Measurements from ENCODE around the gene C4orf51.

The C4orf51 gene

DNA sequence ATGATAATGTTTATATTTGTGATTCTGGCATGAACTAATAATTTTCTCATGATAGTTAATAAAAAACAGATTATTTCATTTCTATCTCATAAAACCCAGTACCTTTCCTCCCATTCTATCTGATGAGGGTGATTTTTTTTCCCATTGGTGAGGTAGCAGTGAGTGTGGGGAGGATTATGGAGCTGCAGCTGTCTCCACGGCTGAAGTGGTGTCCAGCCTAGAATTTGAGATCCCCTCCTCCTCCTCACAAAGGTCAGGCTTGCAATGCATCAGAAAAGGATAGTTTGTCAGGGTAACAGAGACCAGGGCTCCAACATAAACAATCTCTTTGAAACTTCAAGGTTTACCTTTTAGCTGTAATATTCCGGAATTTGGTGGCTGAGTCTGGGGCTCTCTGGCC is 60.9 kb downstream of the C4orf51 start:
- DNase-seq (ENCODE audit: insufficient read length, low spot score) (no peak), FAIRE-seq (no peak)

DNA sequence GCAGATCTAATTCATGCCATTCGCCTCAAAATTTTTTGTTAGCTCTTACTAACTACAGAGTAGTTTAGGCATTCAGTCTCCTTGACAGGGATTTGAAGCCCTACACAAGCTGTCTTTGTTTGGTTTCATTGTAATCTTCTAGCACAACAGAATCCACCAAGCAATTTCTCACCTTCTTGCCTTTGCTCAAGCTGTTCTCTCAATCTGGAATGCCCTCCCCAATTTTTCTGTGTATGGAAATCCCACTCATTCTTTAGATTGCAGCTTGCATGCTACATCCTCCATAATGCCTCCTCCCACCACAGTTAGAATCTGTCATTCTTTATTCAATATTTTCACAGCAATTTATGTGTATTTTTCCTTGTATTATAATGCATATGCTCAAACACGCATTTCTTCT is 63.7 kb downstream of the C4orf51 start:
- no peak for FAIRE-seq
- DNase-seq (ENCODE audit: insufficient read length, low spot score) = no peak

DNA sequence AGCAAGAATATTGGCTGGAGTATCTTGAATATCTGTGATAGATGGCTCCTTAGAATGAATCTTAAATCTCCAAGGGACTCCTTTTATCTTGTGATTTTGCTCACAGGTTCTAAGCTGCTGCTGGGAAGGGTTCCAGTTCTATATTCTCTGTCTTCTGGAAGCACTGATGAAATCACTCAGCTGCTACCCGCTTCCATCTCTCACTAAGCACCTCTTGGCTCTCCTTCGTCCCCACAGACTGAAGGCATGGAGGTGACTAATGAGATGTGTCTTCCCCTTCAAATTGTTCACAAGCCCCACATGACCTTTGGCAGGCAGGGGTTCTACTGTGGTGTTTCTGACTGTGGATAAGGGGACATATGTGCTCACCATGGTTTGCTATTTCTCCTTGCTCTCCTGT is 75.9 kb downstream of the C4orf51 start:
- no peak for DNase-seq (ENCODE audit: insufficient read length, low spot score)
- FAIRE-seq = no peak

DNA sequence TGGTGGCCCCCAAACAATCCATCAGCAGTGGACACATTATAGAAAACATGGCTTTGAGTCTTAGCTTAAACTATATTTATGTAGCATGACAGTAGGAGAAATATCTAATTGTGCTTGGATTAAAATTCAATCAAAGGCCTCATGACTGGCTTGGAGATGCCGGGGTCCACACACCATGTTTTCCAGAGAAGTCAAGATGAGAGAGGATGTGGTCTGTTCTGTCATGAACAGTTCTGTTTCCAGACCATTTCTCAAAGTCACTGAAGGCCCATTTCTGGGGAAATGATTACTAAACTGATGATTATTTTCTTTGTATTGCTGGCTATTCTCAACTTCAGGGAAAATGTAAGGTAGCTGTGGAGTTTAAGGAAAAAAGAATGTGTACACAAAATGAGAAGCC is 76.3 kb downstream of the C4orf51 start:
- DNase-seq (ENCODE audit: insufficient read length, low spot score) (no peak), FAIRE-seq (no peak)

DNA sequence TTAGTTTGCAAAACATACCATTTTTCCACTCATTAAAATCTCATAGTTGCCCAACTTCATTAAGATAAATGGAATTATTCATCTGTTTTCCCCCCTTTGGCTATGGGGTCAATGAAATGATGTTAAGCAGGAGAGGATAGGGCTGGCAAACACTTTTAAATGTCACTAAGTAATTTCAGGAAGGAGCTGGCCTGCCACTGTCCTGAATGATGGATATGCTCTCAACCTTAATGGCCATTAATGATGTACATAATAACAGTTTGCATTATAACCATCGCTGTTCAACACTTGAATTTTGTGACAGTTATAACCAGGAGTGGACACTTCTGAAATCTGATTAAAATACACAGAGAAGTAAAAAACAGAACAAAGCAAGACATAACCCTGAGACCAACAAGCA is 77.2 kb downstream of the C4orf51 start:
- DNase-seq (ENCODE audit: insufficient read length, low spot score) = no peak
- no peak for FAIRE-seq

DNA sequence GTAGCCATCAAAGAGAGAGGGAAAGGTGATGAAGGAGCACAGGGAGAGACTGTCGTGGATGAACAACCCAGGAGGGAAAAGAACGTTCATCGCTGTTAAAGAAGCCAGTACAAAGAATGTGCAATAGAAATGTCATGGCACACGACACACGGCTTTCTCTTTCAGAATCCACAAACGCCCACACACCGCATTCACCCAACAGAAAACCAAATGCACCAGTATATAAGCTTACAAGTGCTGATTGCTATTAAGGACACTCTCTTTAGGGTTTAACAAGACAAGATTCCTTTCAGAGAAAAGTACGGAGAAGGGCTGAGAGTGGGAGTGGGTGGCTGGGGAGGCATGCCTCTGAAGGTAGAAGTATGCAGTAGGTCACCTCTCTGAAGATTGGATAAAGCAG is 80.2 kb downstream of the C4orf51 start:
- DNase-seq (ENCODE audit: insufficient read length, low spot score) = no peak
- FAIRE-seq = no peak

DNA sequence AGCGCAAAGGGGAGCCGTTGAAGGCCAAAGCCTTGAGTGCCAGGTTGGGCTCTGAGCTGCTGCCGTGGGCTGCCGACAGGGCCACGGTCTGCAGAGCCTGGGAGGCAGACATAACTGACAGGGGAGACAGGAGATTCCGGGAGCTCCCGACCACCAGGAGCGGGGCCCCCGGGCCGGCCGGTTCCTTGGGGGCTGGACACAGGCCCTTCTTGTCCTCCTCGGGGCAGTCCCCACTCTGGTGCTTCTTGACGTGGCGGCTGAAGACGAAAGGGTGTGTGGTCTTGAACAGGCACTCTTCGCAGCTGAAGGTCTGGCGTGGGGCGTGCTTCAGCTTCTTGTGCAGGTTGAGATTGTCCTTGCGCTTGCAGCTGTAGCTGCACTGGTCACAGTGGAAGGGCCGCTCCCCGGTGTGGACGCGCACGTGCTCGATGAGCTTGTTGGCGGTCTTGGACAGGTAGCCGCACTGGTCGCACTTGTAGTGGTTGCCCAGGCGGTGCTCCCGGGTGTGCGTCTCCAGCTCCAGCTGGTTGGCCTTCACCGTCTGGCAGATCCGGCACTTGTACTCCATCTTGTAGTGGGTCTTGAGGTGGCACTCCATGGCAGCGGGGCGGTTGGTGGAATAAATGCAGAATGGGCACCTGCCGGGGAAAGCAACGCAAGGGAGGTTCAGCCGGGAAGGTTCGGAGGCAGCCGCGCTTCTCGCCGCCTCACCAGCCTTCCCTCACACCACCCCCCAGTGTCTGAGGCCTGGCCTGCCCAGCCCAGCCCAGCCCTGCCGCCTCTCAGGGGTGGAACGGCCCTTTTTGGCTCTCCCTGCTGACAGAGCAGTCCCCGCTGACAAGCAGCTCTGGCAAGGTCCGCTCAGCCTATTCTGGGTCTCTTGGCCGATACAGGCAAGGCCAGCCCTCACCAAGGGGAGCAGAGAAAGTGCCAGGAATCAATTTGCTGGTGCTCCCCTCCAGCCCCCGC is 81.3 kb downstream of the C4orf51 start:
- no peak for FAIRE-seq

DNA sequence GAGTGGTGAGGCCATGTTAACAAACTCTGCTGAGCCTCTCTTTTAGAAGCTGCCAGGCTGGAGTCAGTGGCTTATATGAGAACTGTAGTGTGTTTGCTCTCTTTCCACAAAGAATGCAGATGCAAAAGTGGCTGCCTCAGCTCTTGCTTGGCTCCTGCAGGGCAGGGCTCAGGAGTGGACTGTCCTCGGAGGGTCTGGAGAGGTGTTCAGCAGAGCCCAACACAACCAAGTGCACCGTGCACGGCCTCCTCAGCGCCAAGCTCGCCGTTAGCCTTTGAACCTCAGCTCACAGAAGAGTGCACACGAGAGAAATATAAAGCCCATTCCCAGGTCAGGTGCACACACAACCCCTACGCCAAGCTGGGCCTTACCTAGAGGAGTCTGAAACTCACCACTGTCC is 82.8 kb downstream of the C4orf51 start:
- FAIRE-seq (no peak), DNase-seq (ENCODE audit: insufficient read length, low spot score) (no peak)

More for the DNA sequence above, 81.3 kb downstream of the C4orf51 start:
- no peak for DNase-seq (ENCODE audit: insufficient read length, low spot score)

DNA sequence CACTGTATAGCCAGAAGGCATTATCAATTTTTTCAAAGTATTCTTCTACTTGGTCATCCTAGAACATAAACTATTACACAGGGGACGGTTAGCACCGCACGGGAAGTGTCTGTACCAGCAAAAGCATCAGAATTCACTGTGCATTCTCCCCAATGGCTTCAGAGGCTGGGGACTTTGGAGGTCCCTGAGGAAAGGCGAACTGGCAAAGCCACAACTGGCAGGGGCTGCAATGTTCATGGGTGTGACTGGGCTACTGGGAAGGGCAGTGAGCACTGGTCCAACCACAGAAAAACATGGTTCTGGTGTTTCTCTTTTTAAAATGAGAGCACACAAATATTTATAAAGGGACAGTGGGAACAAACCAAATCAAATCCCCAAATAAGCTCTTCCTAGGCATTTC is 83.5 kb downstream of the C4orf51 start:
- FAIRE-seq (no peak), DNase-seq (ENCODE audit: insufficient read length, low spot score) (no peak)

DNA sequence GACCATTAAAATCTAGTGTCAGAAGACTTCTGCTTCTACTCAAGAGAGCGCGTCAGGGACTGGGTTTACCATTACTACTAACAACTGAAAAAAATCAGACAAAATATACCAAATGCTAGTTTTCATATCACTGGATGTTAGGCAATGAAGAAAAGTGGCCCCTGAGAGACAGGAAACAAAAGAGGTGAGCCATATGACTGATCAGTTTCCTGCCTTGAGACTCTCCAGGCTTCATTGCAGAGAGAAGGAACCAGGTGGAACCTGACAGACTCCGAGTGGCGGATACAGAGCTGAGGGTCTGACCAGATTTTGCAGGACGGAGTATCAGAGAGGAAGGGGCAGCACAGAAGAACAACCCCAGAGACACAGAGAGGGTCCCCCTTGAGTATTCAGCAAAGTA is 86.3 kb downstream of the C4orf51 start:
- no peak for FAIRE-seq
- DNase-seq (ENCODE audit: insufficient read length, low spot score) = no peak

DNA sequence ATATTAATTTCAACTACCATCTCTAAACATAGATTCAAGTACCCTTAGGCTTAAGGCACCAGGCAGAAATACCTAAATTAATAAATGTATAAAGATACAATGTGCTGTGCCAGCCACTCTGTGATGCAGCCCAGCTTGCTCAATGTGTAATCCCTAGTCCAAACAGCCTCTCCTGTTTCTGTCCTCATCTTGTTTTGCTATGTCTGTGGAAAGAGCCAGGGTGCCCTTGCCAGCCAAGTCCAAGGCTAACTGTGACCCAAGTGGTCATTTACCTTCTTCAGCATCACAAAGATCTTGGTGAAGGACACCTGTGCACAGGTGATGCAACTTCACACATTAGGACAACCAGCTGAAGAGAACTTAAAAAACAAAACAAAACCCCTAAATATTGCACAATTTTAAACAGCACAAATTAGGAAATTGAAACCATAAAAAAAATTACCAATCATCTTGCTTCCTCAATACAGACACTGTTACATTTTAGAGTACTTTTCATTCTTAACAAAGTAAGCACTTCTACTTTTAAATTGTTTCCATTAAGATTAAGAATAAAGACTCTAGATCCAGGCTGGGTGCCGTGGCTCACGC is 89.6 kb downstream of the C4orf51 start:
- DNase-seq (ENCODE audit: insufficient read length, low spot score) = no peak
- FAIRE-seq = no peak

DNA sequence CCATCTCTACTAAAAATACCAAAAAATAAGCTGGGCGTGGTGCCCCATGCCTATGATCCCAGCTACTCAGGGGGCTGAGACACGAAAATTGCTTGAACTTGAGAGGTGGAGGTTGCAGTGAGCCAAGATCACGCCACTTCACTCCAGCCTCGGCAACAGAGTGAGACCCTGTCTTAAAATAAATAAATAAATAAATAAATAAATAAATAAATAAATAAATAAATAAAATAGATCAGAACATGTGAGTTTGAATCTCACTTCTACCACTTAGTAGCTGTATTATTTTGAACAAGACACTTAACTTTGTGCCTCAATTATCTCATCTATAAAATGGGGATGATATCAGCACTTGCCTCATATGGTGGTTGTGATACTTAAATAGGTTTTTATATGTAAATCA is 90.2 kb downstream of the C4orf51 start:
- DNase-seq (ENCODE audit: insufficient read length, low spot score) = no peak
- FAIRE-seq = no peak

DNA sequence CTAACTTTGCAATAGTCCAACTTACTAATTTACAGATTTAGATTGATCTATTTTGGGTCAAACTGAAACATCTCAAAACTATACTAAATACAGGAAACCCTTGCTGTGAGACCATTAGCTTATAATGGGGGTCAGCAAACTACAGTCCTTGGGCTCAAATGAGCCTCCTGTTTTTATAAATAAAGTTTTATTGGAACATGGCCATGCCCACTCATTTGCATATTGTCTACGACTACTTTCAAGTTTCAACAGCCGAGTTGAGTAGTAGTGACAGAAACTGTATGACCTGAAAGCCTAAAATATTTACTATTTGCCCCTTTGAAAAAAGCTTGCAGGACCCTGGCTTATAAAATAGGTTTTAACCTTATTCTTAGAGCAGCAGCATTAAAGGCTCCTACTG is 92.4 kb downstream of the C4orf51 start:
- no peak for DNase-seq (ENCODE audit: insufficient read length, low spot score)
- no peak for FAIRE-seq

DNA sequence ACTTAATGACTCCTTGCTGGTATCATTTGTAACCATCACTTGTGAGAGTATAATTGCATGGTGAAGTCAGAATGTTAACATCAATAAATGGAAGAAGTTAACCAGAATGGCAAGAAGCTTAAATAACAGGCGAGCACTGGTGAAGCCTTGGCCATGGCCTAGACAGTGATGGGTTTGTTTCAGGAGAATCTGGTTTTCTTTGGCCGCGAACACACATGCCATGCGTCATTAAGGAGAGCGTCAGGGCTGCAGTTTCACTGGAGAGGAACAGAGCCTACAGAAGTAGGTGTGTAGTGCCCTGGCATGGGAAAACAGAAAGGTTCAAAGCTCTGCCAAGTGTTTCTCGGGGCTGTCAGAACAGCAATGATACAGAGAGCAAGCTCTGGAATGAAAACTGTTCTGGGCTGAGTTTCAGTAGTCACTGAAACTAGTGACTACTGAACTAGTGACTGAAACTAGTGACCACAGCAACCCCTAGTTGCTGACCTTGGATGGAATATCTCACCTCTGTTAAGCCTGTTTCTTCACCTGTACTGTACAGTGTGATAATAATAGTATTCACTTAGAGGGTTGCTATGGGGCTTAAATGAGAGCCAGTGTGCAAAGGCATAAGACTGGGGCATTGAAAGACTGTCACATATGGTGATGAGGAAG is 93.8 kb downstream of the C4orf51 start:
- FAIRE-seq = no peak

DNA sequence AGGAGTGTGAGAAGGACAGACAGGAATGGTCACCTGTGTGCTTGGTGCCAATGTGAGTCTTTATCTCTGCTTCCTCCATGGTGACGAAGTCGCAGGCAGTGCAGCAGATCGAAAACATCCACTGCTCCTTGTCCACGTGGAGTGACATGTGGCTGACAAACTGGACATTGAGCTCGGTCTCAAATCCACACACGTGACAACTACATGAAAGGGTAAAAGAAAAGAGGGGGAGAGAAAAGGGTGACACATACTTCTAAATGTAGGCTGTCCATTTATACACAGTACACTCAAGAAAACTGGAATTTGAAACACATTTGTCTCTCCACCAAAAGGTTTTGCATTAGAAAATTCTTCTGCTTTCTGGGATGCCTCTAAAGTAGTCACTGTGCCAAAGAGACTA is 94.5 kb downstream of the C4orf51 start:
- no peak for DNase-seq (ENCODE audit: insufficient read length, low spot score)
- FAIRE-seq = no peak

More for the DNA sequence above, 93.8 kb downstream of the C4orf51 start:
- DNase-seq (ENCODE audit: insufficient read length, low spot score) = no peak

DNA sequence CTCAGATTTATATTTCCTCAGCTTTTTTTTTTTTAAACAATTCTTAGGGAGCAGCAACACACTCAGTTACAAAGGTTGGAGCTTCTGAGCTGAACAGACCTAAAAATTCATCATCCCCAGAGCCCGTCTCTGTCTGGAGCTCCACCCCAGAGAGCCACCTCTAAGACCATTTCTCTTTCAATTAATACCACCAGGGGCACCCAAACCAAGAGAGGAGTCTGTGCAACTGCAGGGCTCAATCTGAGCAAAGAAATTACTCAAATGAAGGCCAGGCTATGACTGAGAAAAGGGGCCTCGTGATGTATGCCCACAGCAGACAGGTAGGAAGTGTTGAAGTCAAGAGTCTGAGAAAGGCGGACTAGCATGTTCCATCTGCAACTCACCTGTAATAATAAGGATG is 95.5 kb downstream of the C4orf51 start:
- DNase-seq (ENCODE audit: insufficient read length, low spot score) (no peak), FAIRE-seq (no peak)

DNA sequence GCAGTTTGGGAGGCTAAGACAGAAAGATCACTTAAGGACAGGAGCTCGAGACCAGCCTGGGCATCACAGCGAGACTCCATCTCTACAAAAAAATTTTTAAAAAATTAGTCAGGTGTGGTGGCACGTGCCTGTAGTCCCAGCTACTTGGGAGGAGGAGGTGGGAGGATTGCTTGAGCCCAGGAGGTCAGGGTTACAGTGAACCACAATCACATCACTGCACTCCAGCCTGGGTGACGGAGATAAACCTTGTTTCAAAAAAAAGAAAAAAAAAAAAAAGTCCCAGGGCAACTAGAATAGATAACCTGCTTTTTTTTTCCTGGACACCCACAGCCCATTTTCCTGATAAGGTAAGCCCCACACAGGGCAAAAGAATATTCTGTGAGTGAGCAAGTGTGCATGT is 96.3 kb downstream of the C4orf51 start:
- FAIRE-seq (no peak), DNase-seq (ENCODE audit: insufficient read length, low spot score) (no peak)

DNA sequence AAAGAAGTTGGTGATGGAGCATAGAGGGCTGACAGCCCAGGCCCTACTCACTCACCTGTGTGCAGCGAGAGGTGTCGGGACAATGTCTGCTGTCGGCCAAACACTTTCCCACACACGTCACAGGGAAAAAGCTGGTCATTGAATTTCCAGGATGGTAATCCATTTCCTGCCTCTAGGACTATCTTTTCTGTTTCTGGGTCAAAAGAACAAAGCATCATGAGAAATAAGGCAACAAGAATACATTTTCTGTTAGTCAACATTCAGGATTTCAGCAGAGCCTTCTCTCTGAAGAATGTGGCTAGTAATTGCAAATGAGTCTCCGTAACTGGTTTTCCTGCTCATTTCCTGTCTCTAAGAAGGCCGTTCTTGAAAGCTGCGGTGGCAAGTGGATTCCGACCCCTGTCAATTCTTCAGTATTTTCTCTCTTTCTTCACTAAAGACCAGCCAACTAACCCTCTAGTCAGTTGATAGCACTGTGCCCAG is 99.4 kb downstream of the C4orf51 start:
- no peak for DNase-seq (ENCODE audit: insufficient read length, low spot score)
- FAIRE-seq = no peak

DNA sequence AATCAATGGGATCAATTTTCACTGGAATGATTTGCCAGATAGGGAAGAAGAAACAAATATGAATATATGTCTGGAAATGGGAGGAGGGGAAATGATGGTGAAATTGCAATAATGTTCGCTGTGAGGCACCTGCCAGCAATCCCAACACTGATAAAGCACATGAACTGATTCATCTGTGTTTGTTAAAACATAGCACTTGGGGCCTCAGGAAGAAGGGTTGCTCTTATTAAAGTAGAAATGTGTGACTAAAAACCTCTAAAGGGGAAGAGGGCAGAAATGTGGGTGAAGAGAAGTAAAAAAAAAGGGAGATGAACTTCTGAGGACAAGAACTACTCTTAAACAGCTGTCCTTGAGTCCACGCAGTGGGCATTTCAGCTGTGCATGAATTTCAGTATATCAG is 101.4 kb downstream of the C4orf51 start:
- DNase-seq (ENCODE audit: insufficient read length, low spot score) (no peak), FAIRE-seq (no peak)

All from HTR-8/SVneo (cell line).